HG03196 (cell line): ENCODE results near the gene ANKRD66.

Experiments used
- ATAC-seq: cut with Tn5 transposase; IDR thresholded peaks from one replicate; pipeline ENCODE4 v1.9.1; 2021; ENCODE audit not compliant: unreplicated experiment

Gene ANKRD66

DNA sequence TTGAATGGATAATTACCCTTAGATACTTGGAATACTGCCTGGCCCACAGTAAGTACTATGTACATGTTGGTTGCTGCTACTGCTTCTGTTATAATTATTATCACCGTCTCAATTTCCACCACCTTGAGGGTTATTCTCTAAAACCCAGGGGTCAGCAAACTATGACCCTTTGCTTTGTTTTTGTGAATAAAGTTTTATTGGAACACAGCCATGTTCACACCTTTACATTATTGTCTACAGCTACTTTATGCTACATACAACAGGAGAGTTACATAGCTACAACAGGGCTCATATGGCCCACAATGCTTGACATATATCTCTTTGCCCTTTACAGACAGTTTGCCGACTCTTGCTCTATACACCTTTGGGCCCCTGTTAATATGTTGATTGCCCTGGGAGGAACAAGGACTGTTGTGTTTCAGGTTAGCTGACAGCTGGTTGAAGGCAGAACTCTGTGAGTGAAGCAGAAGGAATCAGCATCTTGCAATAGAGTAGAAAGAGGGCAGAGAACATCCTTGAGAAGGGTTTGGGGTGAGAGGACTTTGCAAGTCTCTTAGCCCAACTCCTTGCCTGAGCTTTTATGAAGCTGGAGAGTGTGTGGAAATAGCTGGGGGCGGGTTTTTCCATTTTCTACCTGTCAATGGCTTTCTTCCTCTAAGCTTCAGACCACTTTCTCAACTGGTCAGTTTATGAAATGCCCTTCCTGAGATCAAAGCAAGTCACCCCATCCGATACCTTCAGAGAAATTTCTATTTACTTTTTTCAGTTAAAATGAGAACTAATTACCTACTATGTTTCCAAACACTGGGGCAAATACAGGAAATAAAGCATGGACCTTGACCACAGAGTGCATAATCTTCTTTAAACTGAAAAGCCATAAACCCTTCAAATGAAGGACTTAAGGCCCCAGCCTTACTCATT is 43.0 kb downstream of the ANKRD66 start:
- no peak for ATAC-seq

DNA sequence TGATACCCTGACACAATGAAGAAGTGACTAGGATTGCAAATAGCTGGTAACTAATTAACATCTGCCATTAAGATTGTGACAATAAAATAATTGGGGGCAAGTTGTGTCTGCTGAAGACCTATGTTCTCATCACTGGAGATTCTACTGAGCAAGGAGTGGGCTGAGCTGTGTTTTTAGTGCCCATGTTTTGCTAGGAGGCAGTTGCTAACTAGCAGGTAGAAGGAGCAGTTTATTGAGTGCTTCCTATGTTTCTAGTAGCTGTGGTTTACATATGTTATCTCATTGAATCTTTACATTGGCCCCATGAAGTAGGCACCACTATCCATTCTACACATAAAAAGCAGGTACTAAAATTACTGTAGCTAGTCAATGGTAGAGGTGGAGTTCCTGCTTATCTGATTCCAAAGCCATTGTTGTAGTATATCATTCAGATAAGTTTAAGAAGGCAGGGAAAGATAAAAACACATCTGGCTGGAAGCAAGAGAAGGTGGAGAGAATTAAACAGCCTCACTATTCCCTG is 43.7 kb downstream of the ANKRD66 start:
- no peak for ATAC-seq

DNA sequence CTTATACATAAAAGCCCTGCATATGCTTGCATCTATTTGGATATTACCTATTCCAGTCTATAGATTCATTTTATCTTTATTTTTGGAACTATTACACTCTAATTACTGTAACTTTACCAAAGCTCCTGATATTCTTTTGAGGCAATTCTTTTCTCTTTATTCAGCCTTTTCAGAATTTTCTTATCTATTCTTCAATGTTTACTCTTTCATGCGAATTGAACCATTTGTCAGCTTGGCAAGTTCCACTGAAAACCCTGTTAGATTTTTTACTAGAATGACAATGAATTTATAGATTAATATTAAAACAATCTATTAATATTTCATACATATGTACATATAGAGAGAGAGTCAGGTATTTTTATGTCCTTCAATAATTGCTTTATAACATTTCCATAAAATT is 45.9 kb downstream of the ANKRD66 start:
- no peak for ATAC-seq

DNA sequence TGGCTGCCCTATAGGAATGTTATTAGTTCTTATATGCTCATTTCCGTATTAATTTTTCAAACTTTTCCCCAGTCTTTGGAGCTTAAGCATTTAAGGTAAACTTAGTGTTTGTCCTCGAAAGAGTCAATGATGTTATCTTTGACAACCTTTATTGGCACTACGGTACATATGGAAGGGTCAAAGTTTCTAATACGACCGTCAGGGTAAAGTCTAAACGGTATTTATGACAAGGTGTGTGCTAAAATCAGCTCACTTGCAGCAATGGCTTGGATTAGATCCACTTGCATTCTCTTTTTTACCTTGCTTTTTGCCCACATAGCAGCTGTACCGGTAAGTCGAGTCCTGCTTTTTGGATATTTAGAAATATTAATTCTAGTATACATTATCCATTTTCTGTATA is 46.4 kb downstream of the ANKRD66 start, which contains the start of gene MEP1A:
MEP1A (plus strand) TSS at position 252 of the 400 bp plus-strand sequence; CDS start at position 262, 10 bp downstream.
- no peak for ATAC-seq

DNA sequence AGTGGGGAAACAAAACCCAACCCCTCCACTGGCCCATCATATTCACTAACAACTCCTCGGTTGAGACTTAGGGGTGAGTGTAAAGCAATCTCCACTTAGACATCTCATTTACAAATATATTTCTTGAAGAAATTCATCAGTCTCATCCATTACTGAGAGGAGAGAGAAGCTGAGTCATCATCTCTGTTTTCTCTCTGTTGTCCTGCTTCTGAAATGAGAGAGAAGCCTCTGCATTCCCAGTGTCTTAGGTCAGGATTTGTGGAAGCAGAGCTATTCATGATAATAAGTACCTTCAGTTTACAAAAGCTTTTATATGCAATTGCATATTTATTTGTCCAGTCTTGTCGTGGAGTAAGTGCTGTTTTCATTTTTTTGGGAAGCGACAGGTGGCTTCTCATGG is 47.3 kb downstream of the ANKRD66 start:
- no peak for ATAC-seq

DNA sequence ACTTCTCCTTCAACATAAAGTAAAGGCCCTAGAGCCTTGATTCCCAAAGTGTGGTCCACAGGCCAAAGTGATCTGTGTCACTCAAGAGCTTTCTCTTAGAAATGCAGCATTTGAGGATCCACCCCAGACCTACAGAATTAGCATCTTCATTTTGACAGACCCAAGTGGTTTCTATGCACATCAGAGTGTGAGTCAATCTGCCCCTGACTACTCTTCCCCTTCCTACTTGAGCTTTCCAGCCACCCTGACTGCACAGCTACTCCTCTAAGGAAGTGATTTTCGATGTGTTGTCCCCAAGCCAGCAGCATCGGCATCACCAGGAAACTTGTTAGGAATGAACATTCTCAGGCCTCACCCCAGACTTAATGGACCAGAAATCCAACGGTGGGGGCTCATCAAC is 49.1 kb downstream of the ANKRD66 start:
- no peak for ATAC-seq

DNA sequence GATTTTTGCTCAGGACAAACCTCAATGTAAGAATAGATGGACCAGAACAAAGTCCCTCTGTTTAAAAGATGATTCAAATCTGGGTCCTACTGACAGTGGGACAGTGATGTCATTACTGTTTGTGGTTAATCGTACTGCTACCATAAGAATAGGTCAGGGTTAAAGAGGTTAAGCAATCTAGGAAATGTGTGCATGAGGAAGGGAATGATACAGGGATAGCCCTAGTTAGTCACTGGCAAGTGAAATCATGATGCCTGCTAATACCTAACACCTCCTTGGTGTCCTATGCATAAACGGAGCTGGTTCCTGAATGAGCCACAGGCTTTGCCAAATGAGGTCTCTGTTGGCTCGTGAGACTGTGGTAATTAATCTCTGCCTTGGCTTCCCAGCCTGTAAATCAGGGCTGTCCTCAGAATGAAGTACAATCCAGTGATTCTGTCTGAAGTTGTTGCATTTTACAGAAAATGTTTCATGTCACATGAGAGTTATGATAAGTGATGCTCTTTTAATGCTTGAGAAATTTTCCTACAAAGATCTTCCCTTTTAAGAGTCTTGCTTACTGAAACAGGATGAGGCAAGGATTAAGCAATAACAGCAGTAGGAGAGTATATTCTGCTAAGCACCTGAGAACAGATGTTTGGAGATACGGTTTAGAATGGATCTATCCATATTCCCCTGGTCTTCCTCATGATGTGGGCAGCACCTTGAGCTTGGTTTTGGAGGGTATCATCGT is 50.3 kb downstream of the ANKRD66 start:
- no peak for ATAC-seq

DNA sequence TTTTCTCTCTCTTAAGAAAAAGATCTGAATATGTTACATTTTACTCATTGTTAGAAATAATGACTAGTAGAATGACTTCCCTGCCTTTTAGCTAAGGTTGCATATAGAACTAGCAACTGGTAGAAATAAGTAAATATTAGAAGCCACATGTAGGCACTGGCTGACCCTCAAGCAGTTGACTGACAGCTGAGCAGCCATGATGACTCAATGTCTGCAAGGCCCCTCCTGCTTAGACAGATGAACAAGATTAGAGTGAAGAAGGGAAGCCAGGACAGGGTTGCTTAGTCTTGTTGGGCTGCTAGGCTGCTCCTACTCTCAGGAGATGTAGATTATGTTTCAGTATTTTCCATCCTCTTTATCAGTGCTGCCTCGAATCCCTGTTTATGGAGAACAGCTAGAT is 52.9 kb downstream of the ANKRD66 start:
- ATAC-seq, result no peak

DNA sequence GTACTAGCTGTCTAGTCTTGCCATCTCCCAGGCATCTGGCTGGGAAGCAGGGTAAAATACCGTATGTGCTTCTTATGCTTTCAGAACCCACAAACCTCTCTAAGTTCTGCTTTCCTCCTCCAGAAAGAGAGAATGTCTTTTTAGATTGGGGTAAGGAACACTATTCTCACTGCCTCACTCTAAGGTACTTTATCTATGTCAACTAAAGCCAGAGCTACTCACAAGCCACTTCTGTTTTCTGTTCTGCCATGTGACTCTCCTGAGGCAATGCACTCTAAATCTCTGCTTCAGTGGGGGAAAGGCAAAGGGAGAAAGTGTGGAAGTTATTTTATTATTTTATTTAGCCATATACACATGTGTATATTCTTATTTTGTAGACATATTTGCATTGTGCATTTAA is 62.1 kb downstream of the ANKRD66 start:
- no peak for ATAC-seq
